Right cardiac atrium (tissue), 5 donors: Measurements from ENCODE around the gene ZNF277. TPM values are rescaled to one million over a fixed set of nuclear protein-coding genes. Genes with fewer than 3 reads are reported as not detected.

Experiments used
- ATAC-seq, 2 donors: fragments of 200-7000 bp; cut with Tn5 transposase; one replicate each; pipeline versions ENCODE4 v1.8.0 to v1.9.1; 2020; ENCODE audit warnings: moderate library complexity in 2 of 2, mild to moderate bottlenecking in 1 of 2
- DNase-seq, 3 donors: peaks; one replicate each; pipeline ENCODE4 v3.0.0-alpha.2; 2020
- H3K27ac ChIP-seq: one replicate; pipeline ENCODE4 v1.5.1; 2013; ENCODE audit warnings: mild to moderate bottlenecking, low read length, control low read depth, moderate library complexity
- H3K27me3 ChIP-seq: one replicate; pipeline ENCODE4 v1.6.1; 2013; ENCODE audit not compliant: control insufficient read depth, insufficient read depth
- H3K4me1 ChIP-seq: one replicate; pipeline ENCODE4 v1.6.1; 2013; ENCODE audit warnings: low read length; ENCODE audit not compliant: control insufficient read depth, insufficient read depth
- H3K4me3 ChIP-seq: one replicate; pipeline ENCODE4 v1.5.1; 2013; ENCODE audit warnings: low read length, control low read depth
- H3K9me3 ChIP-seq: one replicate; pipeline ENCODE4 v1.6.1; 2013; ENCODE audit warnings: low read length; ENCODE audit not compliant: control insufficient read depth
- WGBS: extraction: QIAGEN DNeasy Blood & Tissue Kit; methylation state at CpG from one replicate; pipeline ENCODE4 v1.1.7; 2013; 5-methylcytosine and 5-hydroxymethylcytosine counted together
- intact Hi-C, 4 donors: fragments of 100-400 bp; cut with DNase I; formaldehyde crosslinking; loops; one replicate each; pipeline versions ENCODE4 v1.11.0 to v1.14.0; 2022 to 2023
- polyA plus RNA-seq: library from polyadenylated mRNA; stranded (reverse); fragments of 200-250 nt; gene quantifications from one replicate; pipeline ENCODE4 v1.2.3, GENCODE V29; 2013
- total RNA-seq, 4 donors: library from RNA; stranded (reverse); fragmentation: NEBNext Ultra II Directional; extraction: Animal tissue kit (Norgen Biotek cat#: 25700); gene quantifications; one replicate each; pipeline ENCODE4 v1.2.1, GENCODE V29; 2021
- donor health status: healthy with polysubstance abuse.
- donor health status: DM: no; HTN: yes; CAD: no.
- donor health status: DM: no; HTN: no; CAD: no.
- donor health status: DM: no; HTN: yes; CAD: no; lungs with severe emphysema.
- donor health status: DM: yes; HTN: yes; CAD: no.

Gene ZNF277
- total and polyA plus RNA-seq, 5 donors, result 11.9 to 22.4 (median 18.3) TPM

- Histone ChIP-seq H3K9me3 (no peaks in the 10 kb centered on the region), H3K27ac (no peak overlapping the region)
- ATAC-seq, result no peak
These were observed 152.0 kb downstream of the ZNF277 start for GRCh38 chr7:112358513-112358912.

GRCh38 chr7:112359086-112359485 lies 152.6 kb downstream of the ZNF277 start:
- Histone ChIP-seq H3K4me3 (no peak overlapping the region), H3K27me3 (no peaks in the 10 kb centered on the region), H3K4me1 (no peaks in the 10 kb centered on the region), H3K9me3 (no peaks in the 10 kb centered on the region), H3K27ac (no peak overlapping the region)
- DNase-seq (no peak), ATAC-seq (no peak)
- intact Hi-C loops, result no loop called here

More at GRCh38 chr7:112358513-112358912, 152.0 kb downstream of the ZNF277 start:
- Histone ChIP-seq H3K4me1 (no peaks in the 10 kb centered on the region), H3K27me3 (no peaks in the 10 kb centered on the region), H3K4me3 (no peak overlapping the region)
- intact Hi-C loops, result no loop called here
- no peak for DNase-seq

- ATAC-seq (no peak), DNase-seq (no peak)
- Histone ChIP-seq H3K27ac (no peak overlapping the region), H3K9me3 (no peaks in the 10 kb centered on the region), H3K4me1 (no peaks in the 10 kb centered on the region), H3K4me3 (no peak overlapping the region), H3K27me3 (no peaks in the 10 kb centered on the region)
- 92% methylated on average over 8 of the region's 8 CpGs for WGBS
- intact Hi-C loops, result no loop called here
These were observed 154.2 kb downstream of the ZNF277 start for GRCh38 chr7:112360681-112361080.

GRCh38 chr7:112361154-112361553 lies 154.7 kb downstream of the ZNF277 start:
- H3K4me3 ChIP-seq, result no peak overlapping the region
- H3K4me1 ChIP-seq, result no peaks in the 10 kb centered on the region
- no peak overlapping the region for H3K27ac ChIP-seq
- intact Hi-C loops, result no loop called here
- no peaks in the 10 kb centered on the region for H3K27me3 ChIP-seq
- DNase-seq (no peak), ATAC-seq (no peak)
- WGBS, result 78% methylated on average over 3 of the region's 3 CpGs
- H3K9me3 ChIP-seq, result no peaks in the 10 kb centered on the region

- intact Hi-C loops, result no loop called here
- H3K4me1 ChIP-seq, result no peaks in the 10 kb centered on the region
- H3K9me3 ChIP-seq, result no peaks in the 10 kb centered on the region
- 95% methylated on average over 2 of the region's 2 CpGs for WGBS
- no peak for DNase-seq
- no peak overlapping the region for H3K4me3 ChIP-seq
- no peaks in the 10 kb centered on the region for H3K27me3 ChIP-seq
- H3K27ac ChIP-seq, result no peak overlapping the region
- ATAC-seq, result no peak
These were observed 155.7 kb downstream of the ZNF277 start for GRCh38 chr7:112362053-112362650.

GRCh38 chr7:112362731-112363131 lies 156.2 kb downstream of the ZNF277 start:
- Histone ChIP-seq H3K4me3 (no peak overlapping the region), H3K27ac (no peak overlapping the region), H3K4me1 (no peaks in the 10 kb centered on the region), H3K9me3 (no peaks in the 10 kb centered on the region), H3K27me3 (no peaks in the 10 kb centered on the region)
- 39% methylated on average over 8 of the region's 8 CpGs for WGBS
- DNase-seq, result peak in 2 of 3 donors; percentile 53 to 68
- intact Hi-C loops, result no loop called here
- ATAC-seq, result peak; percentile 58 to 75

GRCh38 chr7:112364388-112364787 lies 157.9 kb downstream of the ZNF277 start:
- ATAC-seq, result no peak

GRCh38 chr7:112365551-112365950 lies 159.1 kb downstream of the ZNF277 start:
- H3K9me3 ChIP-seq, result no peaks in the 10 kb centered on the region
- H3K4me3 ChIP-seq, result no peak overlapping the region
- ATAC-seq (no peak), DNase-seq (no peak)
- H3K27ac ChIP-seq, result no peak overlapping the region
- no peaks in the 10 kb centered on the region for H3K4me1 ChIP-seq
- intact Hi-C loops, result no loop called here
- no peaks in the 10 kb centered on the region for H3K27me3 ChIP-seq
- 97% methylated on average over 3 of the region's 3 CpGs for WGBS

More at GRCh38 chr7:112364388-112364787, 157.9 kb downstream of the ZNF277 start:
- no peaks in the 10 kb centered on the region for H3K9me3 ChIP-seq
- intact Hi-C loops, result no loop called here
- no peaks in the 10 kb centered on the region for H3K4me1 ChIP-seq
- H3K4me3 ChIP-seq, result no peak overlapping the region
- WGBS, result 84% methylated on average over 1 of the region's 1 CpG
- no peaks in the 10 kb centered on the region for H3K27me3 ChIP-seq
- H3K27ac ChIP-seq, result no peak overlapping the region
- no peak for DNase-seq

GRCh38 chr7:112366886-112367285 lies 160.4 kb downstream of the ZNF277 start:
- intact Hi-C loops, result no loop called here
- ATAC-seq, result no peak
- WGBS, result 92% methylated on average over 1 of the region's 1 CpG

GRCh38 chr7:112370436-112370835 lies 163.9 kb downstream of the ZNF277 start:
- intact Hi-C loops, result no loop called here
- no peaks in the 10 kb centered on the region for H3K9me3 ChIP-seq
- no peak overlapping the region for H3K27ac ChIP-seq
- H3K27me3 ChIP-seq, result no peaks in the 10 kb centered on the region
- DNase-seq, result no peak
- 43% methylated on average over 2 of the region's 2 CpGs for WGBS
- H3K4me3 ChIP-seq, result no peak overlapping the region
- H3K4me1 ChIP-seq, result no peaks in the 10 kb centered on the region
- ATAC-seq, result no peak

More at GRCh38 chr7:112366886-112367285, 160.4 kb downstream of the ZNF277 start:
- no peaks in the 10 kb centered on the region for H3K4me1 ChIP-seq
- H3K9me3 ChIP-seq, result no peaks in the 10 kb centered on the region
- H3K27ac ChIP-seq, result no peak overlapping the region
- no peak overlapping the region for H3K4me3 ChIP-seq
- DNase-seq, result no peak
- no peaks in the 10 kb centered on the region for H3K27me3 ChIP-seq

- intact Hi-C loops, result no loop called here
- no peak overlapping the region for H3K4me3 ChIP-seq
- DNase-seq, result no peak
- no peaks in the 10 kb centered on the region for H3K27me3 ChIP-seq
- H3K4me1 ChIP-seq, result no peaks in the 10 kb centered on the region
- H3K27ac ChIP-seq, result no peak overlapping the region
- WGBS, result 58% methylated on average over 2 of the region's 2 CpGs
- no peak for ATAC-seq
- H3K9me3 ChIP-seq, result no peaks in the 10 kb centered on the region
These were observed 165.2 kb downstream of the ZNF277 start for GRCh38 chr7:112371701-112372100.

- H3K4me1 ChIP-seq, result no peaks in the 10 kb centered on the region
- no peak for ATAC-seq
- H3K9me3 ChIP-seq, result no peaks in the 10 kb centered on the region
- intact Hi-C loops, result no loop called here
- no peak overlapping the region for H3K27ac ChIP-seq
- no peak overlapping the region for H3K4me3 ChIP-seq
- H3K27me3 ChIP-seq, result no peaks in the 10 kb centered on the region
- no peak for DNase-seq
- 50% methylated on average over 1 of the region's 1 CpG for WGBS
These were observed 165.6 kb downstream of the ZNF277 start for GRCh38 chr7:112372101-112372500.
